ENCODE results near the gene GMDS.

DNA sequence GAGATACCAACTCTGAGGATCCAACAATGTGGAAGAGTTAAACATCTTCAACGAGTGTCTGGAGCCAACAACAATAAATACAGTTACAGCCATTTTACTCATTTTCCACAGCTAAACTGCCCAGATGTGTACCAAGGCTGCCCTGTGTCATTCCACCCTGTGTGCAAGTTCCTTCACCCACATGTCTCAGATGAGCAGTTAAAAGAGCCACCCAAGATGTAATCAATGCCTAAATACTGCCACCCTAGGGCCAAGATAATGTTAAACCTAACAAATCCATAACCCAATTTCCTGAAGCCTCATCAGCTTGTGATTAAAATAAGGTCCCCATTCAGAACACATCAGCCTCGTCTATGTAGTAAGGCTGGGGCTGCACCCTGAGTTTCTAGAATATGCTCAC lies 59.9 kb downstream of the GMDS start:
- no peak for TF ChIP-seq POLR2A (IDR thresholded peaks at IDR 0.05)
- TF ChIP-seq, protein P1, sequence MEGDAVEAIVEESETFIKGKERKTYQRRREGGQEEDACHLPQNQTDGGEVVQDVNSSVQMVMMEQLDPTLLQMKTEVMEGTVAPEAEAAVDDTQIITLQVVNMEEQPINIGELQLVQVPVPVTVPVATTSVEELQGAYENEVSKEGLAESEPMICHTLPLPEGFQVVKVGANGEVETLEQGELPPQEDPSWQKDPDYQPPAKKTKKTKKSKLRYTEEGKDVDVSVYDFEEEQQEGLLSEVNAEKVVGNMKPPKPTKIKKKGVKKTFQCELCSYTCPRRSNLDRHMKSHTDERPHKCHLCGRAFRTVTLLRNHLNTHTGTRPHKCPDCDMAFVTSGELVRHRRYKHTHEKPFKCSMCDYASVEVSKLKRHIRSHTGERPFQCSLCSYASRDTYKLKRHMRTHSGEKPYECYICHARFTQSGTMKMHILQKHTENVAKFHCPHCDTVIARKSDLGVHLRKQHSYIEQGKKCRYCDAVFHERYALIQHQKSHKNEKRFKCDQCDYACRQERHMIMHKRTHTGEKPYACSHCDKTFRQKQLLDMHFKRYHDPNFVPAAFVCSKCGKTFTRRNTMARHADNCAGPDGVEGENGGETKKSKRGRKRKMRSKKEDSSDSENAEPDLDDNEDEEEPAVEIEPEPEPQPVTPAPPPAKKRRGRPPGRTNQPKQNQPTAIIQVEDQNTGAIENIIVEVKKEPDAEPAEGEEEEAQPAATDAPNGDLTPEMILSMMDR (IDR thresholded peaks at IDR 0.05 in 4 of 5, conservative IDR thresholded peaks at IDR 0.05 in 1 of 5): no peak

Data from gastrocnemius medialis (tissue), 4 donors.